GM12891 (cell line): ENCODE data around the gene DMKN. TPM values are rescaled to one million over a fixed set of nuclear protein-coding genes. Genes with fewer than 3 reads are reported as not detected.

Experiments
- DNase-seq: peaks from one replicate; pipeline ENCODE4 v3.0.0; 2011; ENCODE audit warnings: low spot score; ENCODE audit not compliant: insufficient read length
- FAIRE-seq: peaks from 2 replicates; lab custom pipeline; 2011; peaks lifted over from hg19 to GRCh38; lab: Jason Lieb, UNC
- PAX5 ChIP-seq: IDR thresholded peaks from 2 replicates; pipeline ENCODE4 v1.6.1; 2011; ENCODE audit warnings: low read length, moderate library complexity, mild to moderate bottlenecking; ENCODE audit not compliant: insufficient read depth, severe bottlenecking
- POLR2A ChIP-seq: IDR thresholded peaks from 2 replicates; pipeline ENCODE4 v1.6.1; 2011; ENCODE audit warnings: low read depth, low read length, control low read depth
- POLR2AphosphoS5 ChIP-seq: IDR thresholded peaks from 2 replicates; pipeline ENCODE4 v1.6.1; 2011; ENCODE audit warnings: low read depth, low read length, control low read depth
- POU2F2 ChIP-seq: IDR thresholded peaks from 2 replicates; pipeline ENCODE4 v1.6.1; 2011; ENCODE audit warnings: low read depth, mild to moderate bottlenecking, control low read depth, low read length, moderate library complexity
- SPI1 ChIP-seq: IDR thresholded peaks from 2 replicates; pipeline ENCODE4 v1.6.1; 2011; ENCODE audit warnings: low read depth, low read length, control low read depth
- TAF1 ChIP-seq: IDR thresholded peaks from 2 replicates; pipeline ENCODE4 v1.6.1; 2011; ENCODE audit warnings: low read depth, low read length, control low read depth
- polyA plus RNA-seq: library from polyadenylated mRNA; unstranded; fragments of >200 nt; gene quantifications from one replicate; pipeline ENCODE4 v1.2.1, GENCODE V29; 2012; ENCODE audit warnings: low read depth, missing spikeins, inconsistent platforms; ENCODE audit not compliant: missing spikeins

DMKN gene, protein sequence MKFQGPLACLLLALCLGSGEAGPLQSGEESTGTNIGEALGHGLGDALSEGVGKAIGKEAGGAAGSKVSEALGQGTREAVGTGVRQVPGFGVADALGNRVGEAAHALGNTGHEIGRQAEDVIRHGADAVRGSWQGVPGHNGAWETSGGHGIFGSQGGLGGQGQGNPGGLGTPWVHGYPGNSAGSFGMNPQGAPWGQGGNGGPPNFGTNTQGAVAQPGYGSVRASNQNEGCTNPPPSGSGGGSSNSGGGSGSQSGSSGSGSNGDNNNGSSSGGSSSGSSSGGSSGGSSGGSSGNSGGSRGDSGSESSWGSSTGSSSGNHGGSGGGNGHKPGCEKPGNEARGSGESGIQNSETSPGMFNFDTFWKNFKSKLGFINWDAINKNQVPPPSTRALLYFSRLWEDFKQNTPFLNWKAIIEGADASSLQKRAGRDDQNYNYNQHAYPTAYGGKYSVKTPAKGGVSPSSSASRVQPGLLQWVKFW
- polyA plus RNA-seq: 97.6 TPM

- DNase-seq (no peak), FAIRE-seq (no peak)
- no peak for TF ChIP-seq TAF1
- TF ChIP-seq SPI1: no peak
- TF ChIP-seq PAX5: no peak
- no peak for TF ChIP-seq POLR2AphosphoS5
- TF ChIP-seq POU2F2: no peak
- no peak for TF ChIP-seq POLR2A
Measured at GRCh38 chr19:35513628-35514281, at the start of gene DMKN. Gene DMKN (minus strand): TSS chr19:35513649. CDS start chr19:35513475, 174 bp downstream.

- FAIRE-seq: no peak
- DNase-seq: no peak
- TF ChIP-seq POLR2A: no peak
- TF ChIP-seq TAF1: no peak
- TF ChIP-seq POLR2AphosphoS5: no peak
- no peak for TF ChIP-seq POU2F2
- TF ChIP-seq PAX5: no peak
- TF ChIP-seq SPI1: no peak
Measured at GRCh38 chr19:35562776-35563175, 49.3 kb upstream of the DMKN start.

DNA sequence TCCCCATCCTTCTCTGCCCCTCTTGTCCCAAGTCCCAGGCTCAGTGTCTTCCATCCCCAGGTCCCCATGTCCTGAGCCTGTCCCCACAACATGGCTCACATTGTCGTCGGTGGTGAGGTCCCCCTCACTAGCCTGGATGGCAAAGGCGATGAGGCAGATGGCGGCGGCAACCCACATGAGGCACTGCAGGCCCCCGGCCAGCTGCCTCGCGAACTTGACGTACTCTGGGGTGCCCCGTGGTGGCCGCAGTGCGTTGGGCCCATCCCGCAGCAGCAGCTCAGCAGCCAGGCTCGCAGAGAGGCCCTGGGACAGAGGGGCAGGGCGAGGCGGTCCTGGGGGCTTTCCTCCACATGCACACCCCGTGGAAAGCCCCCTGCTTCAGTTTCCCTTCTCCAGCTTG is 48.9 kb upstream of the DMKN start:
- no peak for DNase-seq
- TF ChIP-seq POLR2AphosphoS5: no peak
- TF ChIP-seq TAF1: no peak
- TF ChIP-seq PAX5: no peak
- TF ChIP-seq POLR2A: no peak
- no peak for TF ChIP-seq POU2F2
- TF ChIP-seq SPI1: no peak
- FAIRE-seq: no peak

GRCh38 chr19:35561436-35561835 is 48.0 kb upstream of the DMKN start:
- TF ChIP-seq POLR2AphosphoS5 (no peak), POU2F2 (no peak), SPI1 (no peak), TAF1 (no peak), POLR2A (no peak), PAX5 (no peak)
- no peak for DNase-seq
- no peak for FAIRE-seq

- TF ChIP-seq POLR2AphosphoS5 (no peak), PAX5 (no peak), TAF1 (no peak), SPI1 (no peak), POLR2A (no peak), POU2F2 (no peak)
- DNase-seq (no peak), FAIRE-seq (no peak)
Measured at GRCh38 chr19:35560677-35561076, 47.2 kb upstream of the DMKN start.

- DNase-seq (no peak), FAIRE-seq (no peak)
- TF ChIP-seq PAX5 (no peak), POLR2AphosphoS5 (no peak), POU2F2 (no peak), SPI1 (no peak), TAF1 (no peak), POLR2A (no peak)
Measured at GRCh38 chr19:35560271-35560670, 46.8 kb upstream of the DMKN start.

GRCh38 chr19:35559781-35560180 is 46.3 kb upstream of the DMKN start:
- FAIRE-seq: no peak
- no peak for DNase-seq
- TF ChIP-seq TAF1: no peak
- TF ChIP-seq POU2F2: no peak

- FAIRE-seq (no peak), DNase-seq (peak; percentile 57)
Measured at GRCh38 chr19:35559281-35559659, 45.8 kb upstream of the DMKN start.

DNA sequence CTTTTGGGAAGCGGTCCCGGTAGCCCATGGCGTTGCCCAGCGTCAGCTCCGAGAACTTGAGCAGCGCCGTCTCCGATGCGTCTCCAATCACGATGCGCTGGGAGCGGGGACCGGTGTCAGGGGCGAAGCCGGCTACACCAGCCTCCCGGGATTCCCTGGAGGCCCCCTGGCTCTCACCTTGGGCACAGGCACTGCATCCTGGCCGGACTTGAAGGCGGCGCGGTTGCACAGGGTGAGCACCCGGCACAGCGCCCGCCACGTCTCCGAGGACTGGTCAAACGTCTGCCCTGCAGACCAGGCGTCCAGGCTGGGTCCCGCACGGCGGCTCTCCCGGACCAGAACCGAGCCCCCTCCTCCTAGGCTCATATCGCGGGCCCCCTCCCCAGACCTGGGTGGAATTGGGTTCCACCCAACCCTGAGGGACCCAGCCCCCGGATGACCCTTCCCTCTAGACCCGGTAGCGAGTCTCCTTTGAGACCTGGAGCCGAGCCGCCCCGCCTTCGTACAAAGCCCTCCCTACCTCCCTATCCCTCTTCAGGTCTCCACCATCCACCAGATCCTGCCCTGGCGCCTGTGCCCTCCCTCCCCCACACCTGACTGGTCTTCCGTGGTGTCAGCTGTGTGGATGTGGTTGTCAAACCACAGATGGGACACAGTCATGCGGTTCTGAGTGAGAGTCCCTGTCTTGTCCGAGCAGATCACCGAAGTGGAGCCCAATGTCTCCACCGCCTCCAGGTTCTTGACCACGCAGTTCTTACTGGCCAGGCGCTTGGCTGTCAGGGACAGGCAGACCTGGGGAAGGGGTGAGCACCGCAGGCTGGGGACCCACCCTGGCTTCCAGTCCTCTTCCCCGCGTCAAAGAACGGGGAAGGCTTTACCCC is 45.2 kb upstream of the DMKN start:
- peak; percentile 69 for FAIRE-seq
- DNase-seq: no peak
- no peak for TF ChIP-seq TAF1
- TF ChIP-seq SPI1: no peak
- TF ChIP-seq POLR2A: no peak
- no peak for TF ChIP-seq POU2F2
- TF ChIP-seq POLR2AphosphoS5: no peak
- TF ChIP-seq PAX5: no peak

More at GRCh38 chr19:35559281-35559659, 45.8 kb upstream of the DMKN start:
- TF ChIP-seq POLR2AphosphoS5 (no peak), TAF1 (no peak), SPI1 (no peak), PAX5 (no peak), POU2F2 (no peak)
